A673 (cell line): Measurements from ENCODE around the gene ASB10. TPM values are rescaled to one million over a fixed set of nuclear protein-coding genes. Genes with fewer than 3 reads are reported as not detected.

Source experiments
- BruUV-seq: library from RNA; stranded (reverse); fragments of 400-500 nt; replicated peaks from 2 replicates; lab custom pipeline; 2021; lab: Mats Ljungman, UMichigan
- CTCF ChIA-PET: fragments of 300-600 bp; sonication (Branson Sonifier 250); formaldehyde crosslinking; loops from one replicate; lab custom pipeline; 2022; ENCODE audit warnings: antibody characterized with exemption; lab: Charles Lee
- POLR2A ChIA-PET: fragments of 300-600 bp; sonication (Branson Sonifier 250); formaldehyde crosslinking; loops from one replicate; lab custom pipeline; 2022; ENCODE audit warnings: antibody characterized with exemption; ENCODE audit not compliant: low non-redundant PET; lab: Charles Lee
- DNase-seq: peaks from one replicate; pipeline ENCODE4 v3.0.0-alpha.2; 2015; ENCODE audit warnings: low spot score
- H3K27ac ChIP-seq: fragments of 200-600 bp; sonication (generic); 2 replicates; pipeline ENCODE4 v1.5.1; 2016; ENCODE audit warnings: mixed run types, low read depth, mild to moderate bottlenecking, mixed read lengths, antibody characterized with exemption, low read length; ENCODE audit not compliant: poor library complexity, severe bottlenecking
- H3K27me3 ChIP-seq: fragments of 200-600 bp; sonication (generic); replicated peaks from 2 replicates; pipeline ENCODE4 v1.6.1; 2017; ENCODE audit warnings: mixed run types, low read depth, mild to moderate bottlenecking, mixed read lengths, antibody characterized with exemption, low read length; ENCODE audit not compliant: insufficient read depth, poor library complexity
- H3K36me3 ChIP-seq: fragments of 200-600 bp; sonication (generic); 2 replicates; pipeline ENCODE4 v1.6.1; 2016; ENCODE audit warnings: mixed run types, mild to moderate bottlenecking, mixed read lengths, antibody characterized with exemption, low read length; ENCODE audit not compliant: insufficient read depth, poor library complexity, severe bottlenecking
- H3K4me1 ChIP-seq: fragments of 200-600 bp; sonication (generic); 2 replicates; pipeline ENCODE4 v1.6.1; 2017; ENCODE audit warnings: mixed run types, mild to moderate bottlenecking, mixed read lengths, antibody characterized with exemption, low read length; ENCODE audit not compliant: insufficient read depth, poor library complexity, severe bottlenecking
- H3K4me3 ChIP-seq: fragments of 200-600 bp; sonication (generic); 2 replicates; pipeline ENCODE4 v1.5.1; 2016; ENCODE audit warnings: low read depth, mixed run types, mild to moderate bottlenecking, mixed read lengths, low read length; ENCODE audit not compliant: poor library complexity, severe bottlenecking
- H3K9me3 ChIP-seq: fragments of 200-600 bp; sonication (generic); 2 replicates; pipeline ENCODE4 v1.6.1; 2016; ENCODE audit warnings: mixed run types, low read depth, mild to moderate bottlenecking, mixed read lengths, antibody characterized with exemption, low read length; ENCODE audit not compliant: poor library complexity, severe bottlenecking
- EZH2 ChIP-seq: fragments of 200-600 bp; sonication (generic); IDR thresholded peaks from 2 replicates; pipeline ENCODE4 v1.6.1; 2017; ENCODE audit warnings: borderline replicate concordance, low read depth, mild to moderate bottlenecking, mixed read lengths, antibody characterized with exemption, low read length; ENCODE audit not compliant: poor library complexity, severe bottlenecking
- intact Hi-C: fragments of 100-400 bp; cut with micrococcal nuclease; formaldehyde crosslinking; loops from one replicate; pipeline ENCODE4 v1.10.0; 2022; ENCODE audit not compliant: unreplicated experiment
- total RNA-seq: library from RNA; stranded (reverse); gene quantifications from 2 replicates; pipeline ENCODE4 v1.2.3, GENCODE V29; 2021
- TF ChIP-seq, protein P1 (sequence below): fragments of 300-800, 200-600 bp; sonication (generic); conservative IDR thresholded peaks from 2 replicates; pipeline ENCODE4 v1.5.1; 2017; ENCODE audit warnings: low read depth, mild to moderate bottlenecking, antibody characterized with exemption, low read length, moderate library complexity, mixed read lengths

The ASB10 gene
- total RNA-seq, 1 experiment from 2014 or later: not detected

DNA sequence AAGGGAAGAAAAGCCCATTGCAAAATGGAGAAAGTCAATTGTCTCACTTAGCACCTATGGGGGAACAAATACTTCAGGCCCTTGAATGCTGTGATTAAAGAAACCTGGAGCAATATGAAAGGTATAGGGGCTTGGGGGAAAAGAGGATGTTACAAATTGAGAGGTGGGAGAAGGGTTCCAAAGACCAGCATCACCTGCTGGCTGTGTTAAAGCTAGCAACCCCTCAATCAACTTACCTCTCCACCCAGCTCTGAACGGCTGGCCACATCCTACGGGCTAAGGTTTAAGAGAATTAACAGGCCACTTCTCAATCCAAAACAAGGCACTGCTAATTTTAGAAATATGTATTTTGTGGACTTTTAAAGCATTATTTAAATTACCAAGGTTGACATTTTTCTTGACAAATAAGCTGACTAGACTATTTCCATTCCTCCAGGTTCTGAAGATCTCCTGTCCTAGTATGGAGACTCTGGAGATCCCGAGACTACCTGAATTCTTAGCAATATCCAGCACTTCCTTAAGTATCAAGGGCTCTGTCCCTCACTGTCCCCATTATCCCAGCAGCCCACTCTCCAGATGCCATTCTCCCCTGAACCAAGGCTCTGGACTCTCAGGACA lies 24.2 kb upstream of the ASB10 start:
- intact Hi-C loops: no loop called here
- ChIA-PET CTCF (no interaction called here), POLR2A (no interaction called here)
- no peak overlapping the region for H3K27ac ChIP-seq
- TF ChIP-seq EZH2: no peak
- TF ChIP-seq, protein P1, sequence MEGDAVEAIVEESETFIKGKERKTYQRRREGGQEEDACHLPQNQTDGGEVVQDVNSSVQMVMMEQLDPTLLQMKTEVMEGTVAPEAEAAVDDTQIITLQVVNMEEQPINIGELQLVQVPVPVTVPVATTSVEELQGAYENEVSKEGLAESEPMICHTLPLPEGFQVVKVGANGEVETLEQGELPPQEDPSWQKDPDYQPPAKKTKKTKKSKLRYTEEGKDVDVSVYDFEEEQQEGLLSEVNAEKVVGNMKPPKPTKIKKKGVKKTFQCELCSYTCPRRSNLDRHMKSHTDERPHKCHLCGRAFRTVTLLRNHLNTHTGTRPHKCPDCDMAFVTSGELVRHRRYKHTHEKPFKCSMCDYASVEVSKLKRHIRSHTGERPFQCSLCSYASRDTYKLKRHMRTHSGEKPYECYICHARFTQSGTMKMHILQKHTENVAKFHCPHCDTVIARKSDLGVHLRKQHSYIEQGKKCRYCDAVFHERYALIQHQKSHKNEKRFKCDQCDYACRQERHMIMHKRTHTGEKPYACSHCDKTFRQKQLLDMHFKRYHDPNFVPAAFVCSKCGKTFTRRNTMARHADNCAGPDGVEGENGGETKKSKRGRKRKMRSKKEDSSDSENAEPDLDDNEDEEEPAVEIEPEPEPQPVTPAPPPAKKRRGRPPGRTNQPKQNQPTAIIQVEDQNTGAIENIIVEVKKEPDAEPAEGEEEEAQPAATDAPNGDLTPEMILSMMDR: no peak
- no peak for DNase-seq
- peaks cover 37% of the 10 kb centered on the region for H3K36me3 ChIP-seq
- H3K9me3 ChIP-seq: no peaks in the 10 kb centered on the region
- no peak overlapping the region for H3K4me3 ChIP-seq
- no TSS peak for BruUV-seq
- H3K4me1 ChIP-seq: no peaks in the 10 kb centered on the region
- H3K27me3 ChIP-seq: no peaks in the 10 kb centered on the region

DNA sequence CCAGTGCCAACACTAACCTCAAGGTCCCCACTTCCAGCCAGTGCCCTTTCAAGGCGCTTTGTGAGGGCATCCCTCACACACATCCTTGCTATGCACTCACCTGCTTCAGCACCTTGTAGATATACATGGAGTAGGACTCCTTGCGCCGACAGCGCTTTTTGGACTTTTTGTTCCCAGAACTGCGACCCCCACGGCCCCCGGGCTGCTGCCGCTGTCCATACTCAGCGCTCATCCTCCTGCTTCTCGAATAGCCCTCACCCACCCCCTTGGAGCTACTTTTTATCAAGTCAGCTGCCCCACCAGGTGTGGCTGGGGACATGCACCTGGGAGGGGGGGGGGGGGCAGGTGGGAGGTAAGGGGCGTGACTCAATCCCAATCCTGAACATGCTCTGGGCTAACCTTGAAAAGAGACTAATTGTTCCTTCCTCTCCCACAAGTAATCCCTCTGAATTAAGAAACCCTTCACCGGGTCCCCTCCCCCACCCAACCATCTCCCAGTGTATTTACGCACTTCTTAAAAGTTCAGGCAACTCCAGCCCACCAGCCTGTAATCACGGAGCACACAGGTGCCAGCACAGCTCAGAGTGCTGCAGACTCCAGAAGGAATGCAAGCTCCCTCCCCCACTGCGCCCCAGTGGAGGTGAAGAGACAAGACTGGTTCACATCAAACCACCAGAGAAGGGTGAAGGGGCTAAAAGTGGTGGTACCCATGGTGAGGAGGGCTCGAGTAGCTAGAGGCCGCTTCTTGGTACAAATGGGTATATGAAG lies 23.2 kb upstream of the ASB10 start, which contains the start of gene H2BK1:
Gene H2BK1, minus strand, starts transcription at position 402 of the 768 bp plus-strand sequence. Its CDS starts 170 bp downstream, at position 232.
- no TSS peak for BruUV-seq
- no peak for DNase-seq
- TF ChIP-seq EZH2: no peak
- TF ChIP-seq, protein P1: no peak
- no peaks in the 10 kb centered on the region for H3K4me1 ChIP-seq
- POLR2A ChIA-PET: no interaction called here
- CTCF ChIA-PET: no interaction called here
- H3K27me3 ChIP-seq: peaks cover 8% of the 10 kb centered on the region
- H3K27ac ChIP-seq: no peak within 1 kb of the TSS
- H3K4me3 ChIP-seq: no peak within 1 kb of the TSS
- intact Hi-C loops: no loop called here
- no peaks in the 10 kb centered on the region for H3K9me3 ChIP-seq
- peaks cover 27% of the 10 kb centered on the region for H3K36me3 ChIP-seq

DNA sequence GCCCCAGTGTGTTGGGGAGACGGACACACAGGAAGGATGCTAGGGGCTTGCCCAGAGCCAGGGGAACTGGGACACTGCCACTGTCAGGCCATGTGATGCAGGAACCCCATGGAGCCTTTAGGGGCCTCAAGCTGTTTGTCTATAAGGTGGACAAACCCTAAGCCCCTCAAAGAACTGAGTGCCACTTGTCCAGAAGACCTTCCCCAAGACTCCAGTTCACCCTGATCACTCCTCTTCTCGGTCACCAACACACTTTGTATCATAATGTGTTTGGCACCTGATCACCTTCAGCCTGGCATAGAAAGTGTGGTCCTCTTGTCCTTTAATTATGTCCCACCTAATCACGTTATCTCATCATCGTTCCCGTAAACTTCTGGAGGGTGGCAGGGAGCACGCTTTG lies 22.5 kb upstream of the ASB10 start:
- no peak overlapping the region for H3K4me3 ChIP-seq
- no TSS peak for BruUV-seq
- H3K4me1 ChIP-seq: no peaks in the 10 kb centered on the region
- CTCF ChIA-PET: no interaction called here
- H3K27ac ChIP-seq: no peak overlapping the region
- intact Hi-C loops: no loop called here
- H3K27me3 ChIP-seq: peaks cover 14% of the 10 kb centered on the region
- POLR2A ChIA-PET: no interaction called here
- DNase-seq: no peak
- peaks cover 21% of the 10 kb centered on the region for H3K36me3 ChIP-seq
- no peaks in the 10 kb centered on the region for H3K9me3 ChIP-seq
- no peak for TF ChIP-seq EZH2
- TF ChIP-seq, protein P1: no peak
